ENCODE data around the gene SEC22C. TPM values are rescaled to one million over a fixed set of nuclear protein-coding genes. Genes with fewer than 3 reads are reported as not detected.

Gene SEC22C
- polyA plus RNA-seq, 1 experiment: 45.9 TPM

- Histone ChIP-seq H3K36me3 (ENCODE audit: control insufficient read depth, insufficient read depth, low read length) (no peaks in the 10 kb centered on the region), H3K27me3 (ENCODE audit: control insufficient read depth, insufficient read depth, low read length) (no peaks in the 10 kb centered on the region), H3K4me3 (ENCODE audit: low read depth, low read length) (peak overlapping the region; percentile 61)
- CTCF ChIA-PET: interaction anchor here (0.8 kb wide), 1 partner anchor 152 kb away, joined by 4 read pairs; no protein-coding TSS in a partner anchor
- POLR2A ChIA-PET: no interaction called here
- DNase-seq (ENCODE audit: low read depth): no peak
- no peak for TF ChIP-seq CTCF (IDR thresholded peaks at IDR 0.05; ENCODE audit: insufficient read depth, low read depth, low read length)
Measured at GRCh38 chr3:42591811-42592210, 10.0 kb upstream of the SEC22C start.

- Histone ChIP-seq H3K27me3 (ENCODE audit: control insufficient read depth, insufficient read depth, low read length) (no peaks in the 10 kb centered on the region), H3K4me3 (ENCODE audit: low read depth, low read length) (peak overlapping the region; percentile 61), H3K36me3 (ENCODE audit: control insufficient read depth, insufficient read depth, low read length) (no peaks in the 10 kb centered on the region)
- POLR2A ChIA-PET: interaction anchor here (1.2 kb wide), 1 partner anchor 9 kb away, joined by 6 read pairs; the partner anchor contains the start of gene NKTR
- TF ChIP-seq CTCF (IDR thresholded peaks at IDR 0.05; ENCODE audit: insufficient read depth, low read depth, low read length): no peak
- CTCF ChIA-PET: interaction anchor here (0.8 to 1.1 kb wide), 3 partner anchors 10 to 153 kb away, joined by 3 to 4 read pairs (median 3); partner anchors contain the start of gene NKTR
- no peak for DNase-seq (ENCODE audit: low read depth)
Measured at GRCh38 chr3:42590989-42591756, 9.4 kb upstream of the SEC22C start.

GRCh38 chr3:42589382-42590109 is 7.8 kb upstream of the SEC22C start:
- Histone ChIP-seq H3K27me3 (ENCODE audit: control insufficient read depth, insufficient read depth, low read length) (no peaks in the 10 kb centered on the region), H3K36me3 (ENCODE audit: control insufficient read depth, insufficient read depth, low read length) (no peaks in the 10 kb centered on the region), H3K4me3 (ENCODE audit: low read depth, low read length) (no peak overlapping the region; the same call in 1 of the 2 replicates)
- no peak for TF ChIP-seq CTCF (IDR thresholded peaks at IDR 0.05; ENCODE audit: insufficient read depth, low read depth, low read length)
- no peak for DNase-seq (ENCODE audit: low read depth)
- POLR2A ChIA-PET: no interaction called here
- CTCF ChIA-PET: no interaction called here

GRCh38 chr3:42588625-42589024 is 6.9 kb upstream of the SEC22C start:
- ChIA-PET CTCF (no interaction called here), POLR2A (no interaction called here)
- Histone ChIP-seq H3K27me3 (ENCODE audit: control insufficient read depth, insufficient read depth, low read length) (no peaks in the 10 kb centered on the region), H3K36me3 (ENCODE audit: control insufficient read depth, insufficient read depth, low read length) (no peaks in the 10 kb centered on the region), H3K4me3 (ENCODE audit: low read depth, low read length) (no peak overlapping the region)
- no peak for DNase-seq (ENCODE audit: low read depth)
- TF ChIP-seq CTCF (IDR thresholded peaks at IDR 0.05; ENCODE audit: insufficient read depth, low read depth, low read length): no peak

GRCh38 chr3:42582474-42583070 is 805 bp upstream of the SEC22C start:
- DNase-seq (ENCODE audit: low read depth): no peak
- H3K27me3 ChIP-seq (ENCODE audit: control insufficient read depth, insufficient read depth, low read length): no peaks in the 10 kb centered on the region
- no peaks in the 10 kb centered on the region; the same call in 1 of the 2 replicates for H3K36me3 ChIP-seq (ENCODE audit: control insufficient read depth, insufficient read depth, low read length)
- peak overlapping the region; percentile 87 for H3K4me3 ChIP-seq (ENCODE audit: low read depth, low read length)
- POLR2A ChIA-PET: no interaction called here
- no peak for TF ChIP-seq CTCF (IDR thresholded peaks at IDR 0.05; ENCODE audit: insufficient read depth, low read depth, low read length)
- CTCF ChIA-PET: no interaction called here

Data from BJ (cell line).